GM23338 (cell line): ENCODE data around the gene NIM1K. TPM values are rescaled to one million over a fixed set of nuclear protein-coding genes. Genes with fewer than 3 reads are reported as not detected.

Experiments used
- ATAC-seq: fragments of 200-7000 bp; cut with Tn5 transposase; 3 replicates; pipeline ENCODE4 v1.9.1; 2020
- DNase-seq: peaks from one replicate; pipeline ENCODE4 v3.0.0-alpha.2; 2015; ENCODE audit warnings: low spot score
- H2AFZ ChIP-seq: fragments of 200-600 bp; sonication (generic); 2 replicates; pipeline ENCODE4 v1.8.0; 2016; ENCODE audit warnings: antibody characterized with exemption, mild to moderate bottlenecking, moderate library complexity
- H3F3A ChIP-seq: fragments of 200-600 bp; sonication (generic); replicated peaks from 2 replicates; pipeline ENCODE4 v1.8.0; 2017; ENCODE audit warnings: antibody characterized with exemption, mixed run types, low read depth
- H3K27ac ChIP-seq: fragments of 200-600 bp; sonication (generic); 2 replicates; pipeline ENCODE4 v1.6.1; 2016; ENCODE audit warnings: low read depth
- H3K27me3 ChIP-seq: fragments of 200-600 bp; sonication (generic); 2 replicates; pipeline ENCODE4 v1.8.0; 2016; ENCODE audit warnings: mild to moderate bottlenecking, mixed run types, moderate library complexity; ENCODE audit not compliant: insufficient read depth
- H3K36me3 ChIP-seq: fragments of 200-600 bp; sonication (generic); 2 replicates; pipeline ENCODE4 v1.8.0; 2016; ENCODE audit warnings: mild to moderate bottlenecking; ENCODE audit not compliant: insufficient read depth
- H3K4me1 ChIP-seq: fragments of 200-600 bp; sonication (generic); 2 replicates; pipeline ENCODE4 v1.8.0; 2016; ENCODE audit warnings: mild to moderate bottlenecking, moderate library complexity; ENCODE audit not compliant: insufficient read depth
- H3K4me2 ChIP-seq: fragments of 200-600 bp; sonication (generic); 2 replicates; pipeline ENCODE4 v1.7.1; 2017; ENCODE audit warnings: mixed run types
- H3K4me3 ChIP-seq: fragments of 200-600 bp; sonication (generic); 2 replicates; pipeline ENCODE4 v1.6.1; 2016; ENCODE audit warnings: mixed run types
- H3K79me2 ChIP-seq: fragments of 200-600 bp; sonication (generic); replicated peaks from 2 replicates; pipeline ENCODE4 v1.8.0; 2017; ENCODE audit warnings: mild to moderate bottlenecking; ENCODE audit not compliant: insufficient read depth
- H3K9me2 ChIP-seq: fragments of 200-600 bp; sonication (generic); 2 replicates; pipeline ENCODE4 v1.8.0; 2017; ENCODE audit not compliant: insufficient read depth
- H4K20me1 ChIP-seq: fragments of 200-600 bp; sonication (generic); replicated peaks from 2 replicates; pipeline ENCODE4 v1.8.0; 2017; ENCODE audit warnings: mild to moderate bottlenecking; ENCODE audit not compliant: insufficient read depth
- H3K27ac Mint-ChIP-seq: 2 replicates; pipeline ENCODE4 v1.8.0; 2020; ENCODE audit warnings: inconsistent platforms, mild to moderate bottlenecking, moderate library complexity, mixed read lengths
- H3K27me3 Mint-ChIP-seq: 3 replicates; pipeline ENCODE4 v1.8.0; 2022; ENCODE audit warnings: low read depth, mild to moderate bottlenecking, moderate library complexity, mixed read lengths, inconsistent platforms; ENCODE audit not compliant: insufficient read depth, poor library complexity
- H3K36me3 Mint-ChIP-seq: 3 replicates; pipeline ENCODE4 v1.8.0; 2021; ENCODE audit warnings: low read depth, mild to moderate bottlenecking, inconsistent platforms, moderate library complexity, mixed read lengths
- H3K4me1 Mint-ChIP-seq: 3 replicates; pipeline ENCODE4 v1.8.0; 2020; ENCODE audit warnings: mild to moderate bottlenecking, inconsistent platforms, mixed read lengths
- H3K4me3 Mint-ChIP-seq: 3 replicates; pipeline ENCODE4 v1.8.0; 2021; ENCODE audit warnings: moderate library complexity, mild to moderate bottlenecking, inconsistent platforms, mixed read lengths
- H3K9me3 Mint-ChIP-seq: 3 replicates; pipeline ENCODE4 v1.8.0; 2020; ENCODE audit warnings: moderate library complexity, mild to moderate bottlenecking, inconsistent platforms, mixed read lengths
- CREB1 ChIP-seq: fragments of 250-450 bp; sonication (Bioruptor Pico); IDR thresholded peaks from 2 replicates; pipeline ENCODE4 v1.5.0; 2020; ENCODE audit warnings: low read depth, mild to moderate bottlenecking, moderate library complexity
- EZH2 ChIP-seq: fragments of 200-600 bp; sonication (generic); IDR thresholded peaks from one replicate; pipeline ENCODE4 v1.8.0; 2017; ENCODE audit warnings: antibody characterized with exemption, mild to moderate bottlenecking, low read depth; ENCODE audit not compliant: unreplicated experiment
- EZH2phosphoT487 ChIP-seq: fragments of 200-600 bp; sonication (generic); IDR thresholded peaks from one replicate; pipeline ENCODE4 v1.8.1; 2018; ENCODE audit warnings: antibody characterized with exemption; ENCODE audit not compliant: unreplicated experiment
- JUNB ChIP-seq: IDR thresholded peaks from one replicate; pipeline ENCODE4 v1.6.1; 2016; ENCODE audit warnings: antibody characterized with exemption; ENCODE audit not compliant: unreplicated experiment
- NANOG ChIP-seq: IDR thresholded peaks from 2 replicates; pipeline ENCODE4 v1.6.1; 2016; ENCODE audit warnings: antibody characterized with exemption, borderline replicate concordance
- POLR2AphosphoS5 ChIP-seq: IDR thresholded peaks from 2 replicates; pipeline ENCODE4 v1.6.1; 2016; ENCODE audit warnings: antibody characterized with exemption, low read depth
- STAT1 ChIP-seq: IDR thresholded peaks from one replicate; pipeline ENCODE4 v1.6.1; 2016; ENCODE audit warnings: antibody characterized with exemption; ENCODE audit not compliant: unreplicated experiment
- ZNF114 ChIP-seq: fragments of 250-450 bp; sonication (Bioruptor Pico); IDR thresholded peaks from 2 replicates; pipeline ENCODE4 v1.5.0; 2020; ENCODE audit warnings: mild to moderate bottlenecking, moderate library complexity
- ZNF331 ChIP-seq: fragments of 250-450 bp; sonication (Bioruptor Pico); IDR thresholded peaks from 2 replicates; pipeline ENCODE4 v1.5.0; 2020; ENCODE audit warnings: low read depth, mild to moderate bottlenecking, moderate library complexity
- polyA plus RNA-seq: library from polyadenylated mRNA; unstranded; fragments of >200 nt; fragmentation: Nextera tagmentation; extraction: Ambion mirVana; gene quantifications from 2 replicates; pipeline ENCODE4 v1.2.1, GENCODE V29; 2016
- total RNA-seq: library from RNA; depleted of rRNA; stranded (reverse); fragments of >200 nt; shearing (Covaris generic); gene quantifications from 2 replicates; pipeline ENCODE4 v1.2.3, GENCODE V29; 2014
- TF ChIP-seq, protein P1 (sequence below): IDR thresholded peaks from one replicate; pipeline ENCODE4 v1.6.1; 2018; ENCODE audit warnings: antibody characterized with exemption; ENCODE audit not compliant: unreplicated experiment
- TF ChIP-seq, protein P2 (sequence below), 2 experiments: fragments of 200-600 bp in 1 of 2; sonication (generic) in 1 of 2; conservative IDR thresholded peaks; 2 replicates each; pipeline versions ENCODE4 v1.5.1 to v1.6.1; 2016 to 2017; ENCODE audit warnings: antibody characterized with exemption in 2 of 2, low read depth in 2 of 2, mild to moderate bottlenecking in 2 of 2, moderate library complexity in 1 of 2
- TF ChIP-seq, protein P3 (sequence below): IDR thresholded peaks from 2 replicates; pipeline ENCODE4 v1.6.1; 2016; ENCODE audit warnings: antibody characterized with exemption

Gene NIM1K
- total and polyA plus RNA-seq, 2 experiments from 2014 or later, result not detected

DNA sequence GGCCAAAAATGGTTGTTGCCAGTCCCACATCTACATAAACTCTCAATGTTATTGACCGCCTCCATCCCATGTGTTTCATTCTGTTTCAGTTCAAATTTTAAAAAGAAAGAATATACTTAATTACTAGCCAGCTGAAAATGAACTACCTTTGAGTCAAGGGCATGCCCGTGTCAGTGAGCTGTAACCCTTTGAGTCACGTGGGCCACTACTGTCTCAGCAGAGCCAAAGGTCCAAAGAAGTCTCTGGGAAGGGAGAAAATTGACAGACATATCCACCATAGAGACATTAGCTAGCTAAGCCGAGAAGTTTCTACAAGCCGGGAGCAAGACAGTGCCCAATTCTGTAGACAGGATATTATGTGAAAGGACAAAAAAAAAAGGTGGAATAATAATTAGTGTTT is 59.7 kb downstream of the NIM1K start (continued):
- TF ChIP-seq, protein P1, sequence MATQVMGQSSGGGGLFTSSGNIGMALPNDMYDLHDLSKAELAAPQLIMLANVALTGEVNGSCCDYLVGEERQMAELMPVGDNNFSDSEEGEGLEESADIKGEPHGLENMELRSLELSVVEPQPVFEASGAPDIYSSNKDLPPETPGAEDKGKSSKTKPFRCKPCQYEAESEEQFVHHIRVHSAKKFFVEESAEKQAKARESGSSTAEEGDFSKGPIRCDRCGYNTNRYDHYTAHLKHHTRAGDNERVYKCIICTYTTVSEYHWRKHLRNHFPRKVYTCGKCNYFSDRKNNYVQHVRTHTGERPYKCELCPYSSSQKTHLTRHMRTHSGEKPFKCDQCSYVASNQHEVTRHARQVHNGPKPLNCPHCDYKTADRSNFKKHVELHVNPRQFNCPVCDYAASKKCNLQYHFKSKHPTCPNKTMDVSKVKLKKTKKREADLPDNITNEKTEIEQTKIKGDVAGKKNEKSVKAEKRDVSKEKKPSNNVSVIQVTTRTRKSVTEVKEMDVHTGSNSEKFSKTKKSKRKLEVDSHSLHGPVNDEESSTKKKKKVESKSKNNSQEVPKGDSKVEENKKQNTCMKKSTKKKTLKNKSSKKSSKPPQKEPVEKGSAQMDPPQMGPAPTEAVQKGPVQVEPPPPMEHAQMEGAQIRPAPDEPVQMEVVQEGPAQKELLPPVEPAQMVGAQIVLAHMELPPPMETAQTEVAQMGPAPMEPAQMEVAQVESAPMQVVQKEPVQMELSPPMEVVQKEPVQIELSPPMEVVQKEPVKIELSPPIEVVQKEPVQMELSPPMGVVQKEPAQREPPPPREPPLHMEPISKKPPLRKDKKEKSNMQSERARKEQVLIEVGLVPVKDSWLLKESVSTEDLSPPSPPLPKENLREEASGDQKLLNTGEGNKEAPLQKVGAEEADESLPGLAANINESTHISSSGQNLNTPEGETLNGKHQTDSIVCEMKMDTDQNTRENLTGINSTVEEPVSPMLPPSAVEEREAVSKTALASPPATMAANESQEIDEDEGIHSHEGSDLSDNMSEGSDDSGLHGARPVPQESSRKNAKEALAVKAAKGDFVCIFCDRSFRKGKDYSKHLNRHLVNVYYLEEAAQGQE, result no peak
- TF ChIP-seq EZH2 (no peak), CREB1 (CRISPR knock-in tag) (no peak), STAT1 (no peak), JUNB (no peak), EZH2phosphoT487 (no peak)

DNA sequence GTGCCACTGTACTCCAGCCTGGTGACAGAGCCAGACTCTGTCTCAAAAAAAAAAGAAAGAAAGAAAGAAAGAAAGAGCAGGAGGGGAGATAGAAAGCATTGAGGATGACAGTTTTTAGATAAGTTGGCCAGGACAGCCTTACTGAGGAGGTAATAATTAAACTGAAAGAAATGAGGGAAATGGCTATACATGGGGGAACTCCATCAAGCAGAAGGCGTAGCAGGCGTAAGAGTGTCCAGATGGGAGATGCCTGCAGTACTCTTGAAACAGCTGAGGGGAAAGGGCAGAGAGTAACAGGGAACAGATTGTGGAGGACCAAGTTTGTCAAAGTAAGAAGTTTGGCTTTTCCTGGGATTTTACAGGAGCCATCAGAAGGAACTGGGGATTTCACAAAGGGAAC is 63.7 kb downstream of the NIM1K start:
- no peaks in the 10 kb centered on the region for H3K79me2 ChIP-seq
- H3K36me3 ChIP-seq, result no peaks in the 10 kb centered on the region
- no peaks in the 10 kb centered on the region for H3K4me1 ChIP-seq
- no peak overlapping the region for H3K4me3 Mint-ChIP-seq
- no peak overlapping the region for H3K4me3 ChIP-seq
- H3K36me3 Mint-ChIP-seq, result no peaks in the 10 kb centered on the region
- no peak overlapping the region for H2AFZ ChIP-seq
- no peaks in the 10 kb centered on the region for H3K27me3 ChIP-seq
- H3K4me1 Mint-ChIP-seq, result no peaks in the 10 kb centered on the region
- H3K27me3 Mint-ChIP-seq, result no peaks in the 10 kb centered on the region
- no peaks in the 10 kb centered on the region for H3K9me2 ChIP-seq
- H3K27ac Mint-ChIP-seq, result no peak overlapping the region
- no peaks in the 10 kb centered on the region; the same call in 1 of the 2 replicates for H4K20me1 ChIP-seq
- H3K4me2 ChIP-seq, result no peak overlapping the region
- no peak overlapping the region for H3K27ac ChIP-seq
- H3F3A ChIP-seq, result no peaks in the 10 kb centered on the region
- no peaks in the 10 kb centered on the region for H3K9me3 Mint-ChIP-seq
- ATAC-seq (no peak), DNase-seq (no peak)
- TF ChIP-seq EZH2phosphoT487 (no peak), NANOG (no peak), JUNB (no peak), POLR2AphosphoS5 (no peak), STAT1 (no peak), ZNF114 (CRISPR knock-in tag) (no peak), EZH2 (no peak), CREB1 (CRISPR knock-in tag) (no peak), ZNF331 (CRISPR knock-in tag) (no peak)
- TF ChIP-seq, protein P2, sequence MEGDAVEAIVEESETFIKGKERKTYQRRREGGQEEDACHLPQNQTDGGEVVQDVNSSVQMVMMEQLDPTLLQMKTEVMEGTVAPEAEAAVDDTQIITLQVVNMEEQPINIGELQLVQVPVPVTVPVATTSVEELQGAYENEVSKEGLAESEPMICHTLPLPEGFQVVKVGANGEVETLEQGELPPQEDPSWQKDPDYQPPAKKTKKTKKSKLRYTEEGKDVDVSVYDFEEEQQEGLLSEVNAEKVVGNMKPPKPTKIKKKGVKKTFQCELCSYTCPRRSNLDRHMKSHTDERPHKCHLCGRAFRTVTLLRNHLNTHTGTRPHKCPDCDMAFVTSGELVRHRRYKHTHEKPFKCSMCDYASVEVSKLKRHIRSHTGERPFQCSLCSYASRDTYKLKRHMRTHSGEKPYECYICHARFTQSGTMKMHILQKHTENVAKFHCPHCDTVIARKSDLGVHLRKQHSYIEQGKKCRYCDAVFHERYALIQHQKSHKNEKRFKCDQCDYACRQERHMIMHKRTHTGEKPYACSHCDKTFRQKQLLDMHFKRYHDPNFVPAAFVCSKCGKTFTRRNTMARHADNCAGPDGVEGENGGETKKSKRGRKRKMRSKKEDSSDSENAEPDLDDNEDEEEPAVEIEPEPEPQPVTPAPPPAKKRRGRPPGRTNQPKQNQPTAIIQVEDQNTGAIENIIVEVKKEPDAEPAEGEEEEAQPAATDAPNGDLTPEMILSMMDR (conservative IDR thresholded peaks at IDR 0.05; ENCODE audit: low read depth in 2 of 2), result no peak
- TF ChIP-seq, protein P3, sequence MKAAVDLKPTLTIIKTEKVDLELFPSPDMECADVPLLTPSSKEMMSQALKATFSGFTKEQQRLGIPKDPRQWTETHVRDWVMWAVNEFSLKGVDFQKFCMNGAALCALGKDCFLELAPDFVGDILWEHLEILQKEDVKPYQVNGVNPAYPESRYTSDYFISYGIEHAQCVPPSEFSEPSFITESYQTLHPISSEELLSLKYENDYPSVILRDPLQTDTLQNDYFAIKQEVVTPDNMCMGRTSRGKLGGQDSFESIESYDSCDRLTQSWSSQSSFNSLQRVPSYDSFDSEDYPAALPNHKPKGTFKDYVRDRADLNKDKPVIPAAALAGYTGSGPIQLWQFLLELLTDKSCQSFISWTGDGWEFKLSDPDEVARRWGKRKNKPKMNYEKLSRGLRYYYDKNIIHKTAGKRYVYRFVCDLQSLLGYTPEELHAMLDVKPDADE, result no peak
- TF ChIP-seq, protein P1, result no peak
